GM21423 (cell line): Measurements from ENCODE around the gene TRIM38.
"Not testable (repeated sequence)": the region's sequence is repeated elsewhere in the genome, so short reads cannot be mapped to it uniquely, and the experiment has no call there.

Source experiments
- ATAC-seq: cut with Tn5 transposase; IDR thresholded peaks from one replicate; pipeline ENCODE4 v1.9.1; 2021; ENCODE audit warnings: mild to moderate bottlenecking, moderate library complexity; ENCODE audit not compliant: unreplicated experiment

The TRIM38 gene

DNA sequence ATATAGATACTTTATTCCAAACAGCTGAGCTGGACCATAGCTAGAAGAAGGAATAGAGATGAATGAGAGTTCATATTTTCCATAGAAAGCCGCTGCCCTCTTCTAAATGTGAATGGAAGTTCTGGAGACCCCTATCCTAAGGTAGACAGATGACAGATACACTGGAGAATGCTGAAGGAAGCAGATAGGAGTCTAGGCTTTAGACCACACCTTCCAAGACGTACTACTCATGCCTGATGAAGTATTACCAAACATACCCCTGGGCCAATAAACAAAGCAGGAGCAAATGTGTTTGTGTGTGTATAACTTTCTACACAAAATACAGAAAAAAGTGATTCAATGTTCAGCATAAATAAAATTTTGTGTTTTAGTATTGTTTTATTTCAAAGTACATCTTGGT lies 23.0 kb upstream of the TRIM38 start:
- no peak for ATAC-seq

DNA sequence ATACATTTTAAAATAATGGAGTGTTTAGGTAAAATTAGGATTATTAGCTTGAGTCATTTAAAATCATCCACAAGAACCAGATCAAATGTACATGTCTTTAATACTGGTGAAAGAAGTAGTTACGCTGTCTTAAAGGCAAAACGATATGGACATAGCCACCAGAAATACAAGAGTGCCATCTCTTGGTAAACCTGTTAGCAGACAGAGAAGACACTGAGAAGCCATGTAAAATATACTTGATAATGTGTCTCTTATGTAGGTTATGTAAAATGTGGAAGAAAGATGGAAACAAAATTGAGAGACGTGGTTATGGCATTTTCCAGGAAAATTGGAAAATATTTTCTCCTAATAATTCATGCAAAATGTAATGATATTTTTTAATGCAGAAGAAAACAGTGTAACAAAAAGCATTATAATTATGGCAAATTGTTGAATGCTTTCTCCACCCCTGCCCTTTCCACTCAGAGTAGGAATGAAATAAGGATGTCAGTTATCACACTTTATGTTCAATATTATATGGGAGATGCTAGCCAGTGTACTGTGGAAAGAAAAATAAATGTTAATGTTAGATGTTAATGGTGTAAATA lies 19.9 kb upstream of the TRIM38 start:
- ATAC-seq, result no peak

DNA sequence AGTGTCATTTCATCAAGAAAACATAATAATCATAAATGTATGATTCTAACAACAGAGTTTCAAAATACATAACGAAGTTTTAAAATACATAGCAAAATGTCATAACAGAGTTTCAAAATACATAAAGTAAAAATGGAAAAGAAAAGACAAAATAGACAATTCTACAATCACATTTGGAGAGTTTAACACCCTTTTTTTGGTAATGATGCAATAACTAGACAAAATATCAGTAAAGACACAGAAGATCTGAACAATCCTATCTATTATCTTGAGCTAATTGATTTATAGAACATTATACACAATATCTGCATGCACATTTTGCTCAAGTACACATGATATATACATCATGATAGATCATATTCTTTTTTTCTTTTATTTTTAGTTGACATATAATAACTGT lies 18.7 kb upstream of the TRIM38 start:
- ATAC-seq, result no peak

DNA sequence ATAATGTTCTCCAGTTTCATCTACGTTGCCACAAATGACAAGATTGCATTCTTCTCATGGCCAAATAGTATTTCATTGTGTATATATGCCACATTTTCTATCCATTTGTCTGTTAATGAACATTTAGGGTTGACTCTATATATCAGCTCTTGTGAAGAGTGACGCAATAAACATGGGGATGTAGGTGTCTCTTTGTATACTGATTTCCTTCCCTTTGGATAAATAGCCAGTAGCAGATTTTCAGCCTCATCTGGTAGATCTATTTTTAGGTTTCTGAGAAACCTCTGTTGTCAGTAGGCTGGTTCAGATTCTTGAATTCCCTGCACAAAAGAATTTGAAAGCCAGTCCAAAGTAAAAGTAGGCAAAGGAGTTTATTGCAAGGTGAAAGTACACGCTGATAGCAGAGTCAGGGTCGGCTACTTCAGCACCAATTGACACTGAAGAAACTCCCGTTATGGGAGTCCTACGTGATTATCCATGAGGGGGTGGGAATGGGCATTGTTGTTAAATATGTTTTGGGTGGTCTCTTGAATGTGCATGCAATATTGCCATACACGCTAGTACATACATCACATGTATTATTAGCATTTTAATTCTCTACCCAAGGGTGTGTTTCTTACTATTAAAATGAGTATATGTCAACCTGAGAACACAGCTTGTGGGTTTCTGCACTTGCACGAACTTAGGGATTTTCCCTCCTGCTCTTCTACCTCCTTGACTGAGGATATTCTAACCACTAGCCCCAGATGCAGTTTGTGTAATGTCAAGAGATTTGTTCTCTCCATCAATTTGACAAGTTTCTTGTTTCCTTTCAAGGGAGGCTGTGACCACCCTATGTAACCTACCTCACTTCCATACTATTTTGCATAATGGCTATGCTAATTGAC lies 17.7 kb upstream of the TRIM38 start:
- peak; percentile 88 for ATAC-seq

DNA sequence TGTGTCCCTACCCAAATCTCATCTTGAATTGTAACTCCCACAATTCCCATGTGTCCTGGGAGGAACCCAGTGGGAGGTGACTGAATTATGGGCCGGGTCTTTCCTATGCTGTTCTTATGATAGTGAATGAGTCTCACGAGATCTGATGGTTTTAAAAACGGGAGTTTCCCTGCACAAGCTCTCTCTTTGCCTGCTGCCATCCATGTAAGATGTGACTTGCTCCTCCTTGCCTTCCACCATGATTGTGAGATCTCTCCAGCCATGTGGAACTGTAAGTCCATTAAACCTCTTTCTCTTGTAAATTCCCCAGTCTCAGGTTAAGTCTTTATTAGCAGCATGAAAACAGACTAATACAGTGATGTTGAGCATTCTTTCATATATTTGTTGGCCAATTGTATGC lies 16.9 kb upstream of the TRIM38 start:
- ATAC-seq, result not testable (repeated sequence)

DNA sequence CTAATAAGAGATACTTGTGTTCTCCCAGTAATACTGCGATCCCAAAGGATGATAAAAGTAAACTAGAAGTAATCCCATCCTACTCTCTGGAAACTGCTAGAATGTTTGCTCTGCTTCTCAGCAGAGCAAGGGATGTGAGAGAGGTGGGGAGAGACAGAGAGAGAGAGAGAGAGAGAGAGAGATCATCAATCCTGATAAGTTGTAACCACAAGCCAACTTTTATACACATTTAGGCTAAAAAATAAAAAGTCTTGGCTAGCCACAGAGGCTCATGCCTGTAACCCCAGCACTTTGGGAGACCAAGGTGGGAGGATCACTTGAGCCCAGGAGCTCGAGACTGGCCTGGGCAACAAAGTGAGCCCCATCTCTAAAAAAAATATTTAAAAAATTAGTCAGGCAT lies 16.0 kb upstream of the TRIM38 start:
- ATAC-seq, result no peak

DNA sequence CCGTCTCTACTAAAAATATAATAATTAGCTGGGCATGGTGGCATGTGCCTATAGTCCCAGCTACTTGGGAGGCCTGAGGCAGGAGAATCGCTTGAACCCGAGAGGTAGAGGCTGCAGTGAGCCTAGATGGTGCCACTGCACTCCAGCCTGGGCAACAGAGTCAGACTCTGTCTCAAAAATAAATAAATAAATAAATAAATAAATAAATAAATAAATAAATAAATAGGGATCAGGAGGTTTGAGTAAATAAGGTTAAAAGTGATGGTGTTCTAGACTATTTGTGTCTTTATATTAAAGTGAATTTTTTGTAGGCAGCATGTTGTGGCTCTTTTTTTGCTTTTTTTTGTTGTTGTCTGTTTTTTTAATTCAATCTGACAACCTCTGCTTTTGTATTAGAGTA lies 15.1 kb upstream of the TRIM38 start:
- not testable (repeated sequence) for ATAC-seq

DNA sequence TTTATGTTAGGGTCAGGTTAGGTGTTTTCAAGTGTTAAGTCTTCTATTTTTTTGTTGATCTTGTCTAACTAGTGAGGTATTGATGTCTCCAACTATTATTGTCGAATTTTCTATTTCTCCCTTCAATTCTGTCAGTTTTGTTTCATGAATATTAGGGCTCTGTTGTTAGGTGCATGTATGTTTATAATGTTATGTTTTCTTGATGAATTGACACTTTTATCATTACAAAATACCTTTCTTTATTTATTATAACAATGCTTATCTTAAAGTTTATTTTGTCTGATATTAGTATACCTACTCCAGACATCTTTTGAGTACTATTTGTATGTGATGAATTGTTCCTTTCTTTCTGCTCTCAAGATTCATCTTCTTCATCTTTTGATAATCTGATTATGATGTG lies 12.9 kb upstream of the TRIM38 start:
- no peak for ATAC-seq

DNA sequence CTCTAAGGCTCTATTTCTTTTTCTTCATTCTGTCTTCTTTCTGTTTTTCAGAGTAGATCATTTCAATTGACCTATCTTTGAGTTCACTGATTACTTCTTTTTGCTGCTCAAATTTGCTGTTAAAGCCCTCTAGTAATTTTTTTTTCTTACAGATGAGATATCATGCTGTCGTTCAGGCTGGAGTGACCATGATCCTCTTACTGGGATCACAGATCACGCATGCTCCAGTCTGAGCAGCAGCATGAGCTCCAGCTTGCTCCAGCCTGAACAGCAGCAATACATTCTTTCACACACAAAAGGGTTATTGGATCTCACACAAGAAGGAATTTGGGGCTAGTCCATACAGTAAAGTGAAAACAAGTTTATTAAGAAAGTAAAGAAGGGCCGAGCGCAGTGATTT lies 12.3 kb upstream of the TRIM38 start:
- no peak for ATAC-seq

DNA sequence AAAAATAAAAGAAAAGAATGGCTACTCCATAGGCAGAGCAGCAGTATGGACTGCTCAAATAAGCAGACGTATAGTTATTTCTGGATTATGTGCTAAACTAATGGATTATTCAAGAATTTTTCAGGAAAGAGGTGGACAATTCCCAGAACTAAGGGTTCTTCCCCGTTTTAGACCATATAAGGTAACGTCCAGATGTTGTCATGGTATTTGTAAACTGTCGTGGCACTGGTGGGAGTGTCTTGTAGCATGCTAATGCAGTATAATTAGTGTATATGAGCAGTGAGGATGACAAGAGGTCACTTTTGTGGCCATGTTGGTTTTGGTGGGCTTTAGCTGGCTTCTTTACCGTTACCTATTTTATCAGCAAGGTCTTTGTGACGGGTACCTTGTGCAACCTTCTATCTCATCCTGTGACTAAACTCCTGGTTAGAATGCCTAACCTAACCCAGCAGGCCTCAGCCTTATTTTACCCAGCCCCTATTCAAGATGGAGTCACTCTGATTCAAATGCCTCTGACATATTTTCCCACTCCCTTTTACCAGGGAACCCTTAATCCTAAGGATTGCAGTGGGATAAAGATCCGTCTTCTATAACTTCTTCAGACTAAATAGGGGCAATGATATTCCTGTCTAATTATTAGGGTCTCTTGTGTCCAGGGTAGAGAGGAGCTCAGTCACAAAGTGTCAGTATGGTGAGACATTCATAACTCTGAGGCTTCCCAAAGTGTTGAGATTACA lies 11.1 kb upstream of the TRIM38 start:
- no peak for ATAC-seq

DNA sequence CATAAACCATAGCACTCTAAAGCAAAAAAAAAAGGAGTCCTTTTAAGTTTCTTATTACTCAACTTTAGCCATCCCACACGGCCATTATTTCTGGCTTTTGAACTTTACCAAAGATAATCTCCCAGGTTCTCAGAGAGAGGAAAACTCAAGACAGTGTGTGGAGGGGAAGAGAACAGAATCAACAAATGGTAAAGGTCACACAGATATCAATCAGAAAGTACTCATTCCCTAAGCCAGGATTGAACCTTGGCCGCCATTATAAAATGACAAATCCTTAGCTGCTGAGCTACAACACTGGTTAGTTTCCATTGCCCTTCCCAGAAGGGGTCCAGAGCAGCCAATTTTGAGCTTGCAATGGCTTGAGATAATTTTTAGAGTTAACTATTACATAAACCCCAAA lies 10.1 kb upstream of the TRIM38 start:
- no peak for ATAC-seq

DNA sequence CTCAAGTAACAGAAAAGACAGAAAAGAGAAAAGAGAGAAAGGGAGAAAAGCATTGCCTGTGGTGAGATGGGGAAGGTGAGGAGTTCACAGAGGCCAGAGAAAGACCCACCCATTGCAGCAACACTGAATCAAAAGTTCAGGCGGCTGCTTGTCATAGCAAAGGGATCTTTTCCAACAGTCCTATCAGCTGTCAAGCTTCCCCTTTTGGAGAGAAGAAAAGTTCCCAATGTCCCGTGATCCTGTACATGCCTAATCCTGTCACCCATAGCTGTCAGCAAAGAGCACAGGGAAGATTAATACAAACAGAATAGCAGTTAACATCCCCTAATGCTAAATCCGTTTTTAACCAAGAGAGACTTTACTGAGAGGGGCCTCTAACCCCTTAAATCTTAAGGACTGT lies 8.9 kb upstream of the TRIM38 start:
- no peak for ATAC-seq

DNA sequence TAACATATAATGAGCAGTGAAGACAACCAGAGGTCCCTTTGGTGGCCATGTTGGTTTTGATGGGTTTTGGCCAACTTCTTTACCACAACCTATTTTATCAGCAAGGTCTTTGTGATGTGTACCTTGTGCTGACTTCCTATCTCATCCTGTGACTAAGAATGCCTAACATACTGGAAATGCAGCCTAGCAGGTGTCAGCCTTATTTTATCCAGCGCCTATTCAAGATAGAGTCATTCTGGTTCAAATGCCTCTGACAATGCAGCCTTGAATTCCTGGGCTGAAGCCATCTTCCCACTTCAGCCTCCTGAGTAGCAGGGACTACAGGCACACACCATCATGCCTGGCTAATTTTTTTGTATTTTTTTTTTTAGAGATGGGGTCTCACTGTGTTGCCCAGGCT lies 7.8 kb upstream of the TRIM38 start:
- no peak for ATAC-seq

DNA sequence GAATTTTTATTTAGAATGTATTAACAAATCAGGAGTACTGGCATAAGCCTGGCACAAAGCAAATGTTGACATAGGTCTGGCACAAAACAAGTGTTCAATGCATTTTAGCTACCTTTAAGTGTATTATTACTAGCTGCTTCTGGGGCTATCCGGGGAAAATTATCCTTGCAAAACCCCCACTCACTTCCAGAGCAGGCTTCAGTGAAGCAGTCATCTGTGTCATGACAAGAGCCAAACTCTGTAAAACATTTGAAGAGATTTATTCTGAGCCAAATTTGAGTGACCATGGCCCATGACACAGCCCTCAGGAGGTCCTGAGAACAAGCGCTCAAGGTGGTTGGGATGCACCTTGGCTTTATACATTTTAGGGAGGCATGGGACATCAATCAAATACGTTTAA lies 6.4 kb upstream of the TRIM38 start:
- no peak for ATAC-seq

DNA sequence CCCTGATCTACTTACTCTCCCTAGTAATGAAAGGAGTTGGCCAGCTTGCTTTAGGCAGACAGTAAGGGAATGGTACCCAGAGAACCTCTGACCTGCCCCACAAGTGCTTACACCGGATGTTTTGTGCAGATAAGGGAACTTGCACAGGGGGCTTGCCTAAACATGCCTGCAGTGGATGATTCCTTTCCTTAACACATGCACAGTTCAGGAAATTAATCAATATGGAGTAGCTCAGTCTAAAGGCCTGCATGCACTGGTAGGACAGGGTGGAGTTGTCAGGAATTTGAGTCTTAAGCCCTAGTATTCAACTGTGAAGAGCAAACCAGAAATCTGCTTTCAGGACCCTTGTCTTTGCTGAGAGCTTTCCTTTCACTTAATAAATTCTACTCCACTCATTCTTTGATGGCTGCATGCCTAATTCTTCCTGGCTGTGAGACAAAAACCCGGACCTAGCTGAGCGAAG lies 3.9 kb upstream of the TRIM38 start:
- no peak for ATAC-seq

DNA sequence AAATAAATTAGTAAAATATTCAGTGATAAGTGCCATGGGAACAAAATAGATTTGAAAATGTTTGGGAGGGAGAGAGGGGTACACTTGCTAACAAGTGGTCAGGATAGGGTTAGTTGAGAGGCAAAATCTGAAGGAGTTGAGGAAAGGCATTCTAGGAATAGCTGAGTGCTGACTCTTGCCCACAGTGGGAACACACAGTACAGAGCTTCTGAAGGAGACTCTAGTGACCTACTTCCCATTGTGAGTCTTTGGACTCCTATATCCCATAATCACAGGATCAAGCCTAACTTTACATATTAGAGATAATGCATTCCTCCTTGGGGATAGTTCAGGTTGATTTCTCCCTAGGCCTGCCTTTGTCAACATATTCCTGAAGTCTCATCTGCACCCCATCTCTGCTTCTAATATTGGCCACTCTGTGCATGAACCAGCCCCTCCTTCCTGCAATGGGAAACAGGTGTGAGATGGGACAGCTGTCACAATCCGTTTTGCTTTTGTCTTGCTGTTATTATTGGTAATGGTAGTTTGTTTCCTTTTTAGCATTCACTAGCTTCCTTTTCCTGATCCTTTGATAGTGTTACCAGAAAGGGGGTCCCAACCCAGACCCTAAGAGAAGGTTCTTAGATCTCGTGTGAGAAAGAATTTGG lies 2.6 kb upstream of the TRIM38 start:
- no peak for ATAC-seq

DNA sequence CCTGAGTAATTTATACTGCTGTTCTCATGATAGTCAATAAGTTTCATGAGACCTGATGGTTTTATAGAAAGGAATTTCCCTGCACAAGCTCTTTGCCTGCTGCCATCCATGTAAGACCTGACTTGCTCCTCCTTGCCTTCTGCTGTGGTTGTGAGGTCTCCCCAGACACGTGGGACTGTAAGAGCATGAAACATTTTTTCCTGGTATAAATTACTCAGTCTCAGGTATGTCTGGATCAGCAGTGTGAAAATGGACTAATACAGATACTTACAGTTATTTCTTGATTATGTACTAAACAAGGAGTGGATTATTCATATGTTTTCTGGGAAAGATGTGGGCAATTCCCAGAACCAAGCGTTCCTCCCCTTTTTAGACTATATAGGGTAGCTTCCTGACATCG lies 1.9 kb upstream of the TRIM38 start:
- ATAC-seq, result no peak

DNA sequence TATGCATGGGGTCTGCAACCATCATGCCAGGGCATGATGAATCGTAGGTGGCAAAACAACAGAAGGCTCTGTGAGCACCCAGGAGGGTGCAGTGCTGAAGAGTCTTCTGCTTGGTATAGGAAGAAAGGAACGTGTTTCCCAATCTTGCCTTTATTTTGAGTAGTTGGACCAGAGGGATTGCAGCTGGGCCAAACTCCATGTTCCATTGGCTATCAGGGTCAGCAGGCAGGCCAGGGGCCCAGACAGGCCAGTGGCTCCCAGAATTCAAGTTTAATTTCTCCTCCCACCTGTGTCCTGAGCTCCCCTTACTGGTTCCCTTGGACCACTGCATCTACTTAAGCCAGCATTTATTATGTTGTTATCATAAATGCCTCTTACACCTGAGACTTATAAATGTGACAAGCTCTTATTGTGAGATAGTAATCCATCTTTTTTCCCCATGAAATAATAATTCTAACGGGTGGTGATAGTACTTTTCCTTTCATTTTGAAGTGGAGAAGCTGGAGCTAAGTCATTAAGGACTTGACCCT lies 918 bp upstream of the TRIM38 start:
- ATAC-seq, result no peak

DNA sequence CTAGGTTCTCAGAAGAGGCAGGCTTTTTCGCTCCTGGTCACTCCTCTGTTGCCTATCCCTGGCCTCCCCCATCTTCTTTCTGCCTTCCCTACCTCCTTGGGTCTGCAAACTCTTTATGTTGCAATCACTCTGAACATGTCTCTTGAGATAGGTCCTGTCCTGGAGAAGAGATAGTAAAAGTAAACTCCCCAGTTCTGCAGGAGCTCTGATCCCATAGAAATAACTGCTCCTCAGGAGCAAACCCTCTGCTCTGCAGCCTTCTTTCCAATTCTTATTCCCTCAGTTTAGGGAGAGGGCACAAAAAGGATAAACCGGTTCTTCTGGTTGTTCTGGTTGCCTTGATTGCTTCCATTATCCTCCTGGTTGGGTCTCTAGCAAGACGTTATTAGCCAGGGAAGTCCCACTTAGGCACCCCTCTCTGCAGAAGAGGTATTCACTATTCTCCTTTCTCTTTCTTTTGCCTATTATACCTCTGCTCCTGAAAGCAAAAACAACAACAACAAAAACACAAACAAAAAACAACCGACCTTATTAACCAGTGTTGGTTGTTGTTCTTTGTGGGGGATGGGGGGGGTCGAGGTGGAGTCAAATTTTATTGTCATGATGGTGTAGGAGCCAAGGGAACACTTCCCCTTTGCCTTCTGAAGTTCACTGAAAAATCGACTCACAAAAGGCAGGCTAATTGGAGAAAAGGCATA lies 973 bp downstream of the TRIM38 start:
- no peak for ATAC-seq

DNA sequence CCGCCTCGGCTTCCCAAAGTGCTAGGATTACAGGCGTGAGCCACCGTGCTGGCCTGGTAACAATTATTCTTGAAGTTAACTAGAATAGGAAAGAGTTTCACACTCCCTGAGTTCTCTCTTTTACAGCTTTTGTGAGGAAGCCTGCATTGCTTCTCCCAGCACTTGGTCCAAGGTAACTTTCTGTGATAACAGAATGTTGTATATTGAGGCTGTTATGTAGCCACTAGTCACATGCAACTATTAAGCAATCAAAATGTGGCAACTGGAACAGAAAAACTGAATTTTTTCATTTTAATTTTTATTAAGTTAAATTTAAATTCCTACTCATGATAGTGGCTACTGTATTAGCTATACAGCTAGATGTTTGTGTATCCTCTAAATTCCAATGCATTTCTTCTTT lies 2.5 kb downstream of the TRIM38 start:
- ATAC-seq, result no peak

DNA sequence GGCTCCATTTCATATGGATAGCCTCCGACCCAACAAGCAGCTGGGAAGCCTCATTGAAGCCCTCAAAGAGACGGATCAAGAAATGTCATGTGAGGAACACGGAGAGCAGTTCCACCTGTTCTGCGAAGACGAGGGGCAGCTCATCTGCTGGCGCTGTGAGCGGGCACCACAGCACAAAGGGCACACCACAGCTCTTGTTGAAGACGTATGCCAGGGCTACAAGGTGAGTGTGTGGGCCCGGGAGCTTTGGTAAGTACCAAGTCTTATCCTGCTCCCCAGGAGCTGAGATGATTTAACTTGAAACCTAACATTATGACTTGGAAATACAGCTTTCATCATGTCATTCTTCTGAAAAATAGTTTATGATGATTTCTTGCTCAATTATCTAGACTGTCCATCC lies 4.1 kb downstream of the TRIM38 start:
- ATAC-seq, result no peak
